HCT116 (cell line): ENCODE results near the gene DIS3L2. TPM values are rescaled to one million over a fixed set of nuclear protein-coding genes. Genes with fewer than 3 reads are reported as not detected.

Experiments
- ATAC-seq: fragments of 200-7000 bp; cut with Tn5 transposase; 2 replicates; pipeline ENCODE4 v1.9.1; 2020; ENCODE audit warnings: mild to moderate bottlenecking, moderate library complexity
- BruUV-seq: library from RNA; stranded (reverse); fragments of 400-500 nt; replicated peaks from 2 replicates; lab custom pipeline; 2021; lab: Mats Ljungman, UMichigan
- CTCF ChIA-PET: fragments of 300-600 bp; sonication (Branson Sonifier 250); formaldehyde crosslinking; loops from one replicate; lab custom pipeline; 2021; ENCODE audit warnings: antibody characterized with exemption; lab: Charles Lee
- POLR2A ChIA-PET: fragments of 300-600, 350-600 bp; sonication (Branson Sonifier 250); formaldehyde crosslinking; loops from one replicate; lab custom pipeline; 2021; ENCODE audit warnings: antibody characterized with exemption; lab: Charles Lee
- RAD21 ChIA-PET, 2 experiments: fragments of 300-600 bp; sonication (Branson Sonifier 250); formaldehyde crosslinking; loops; one replicate each; lab custom pipeline; 2023; ENCODE audit warnings: low total read pairs in 2 of 2; ENCODE audit not compliant: uncharacterized antibody in 2 of 2, unreplicated experiment in 2 of 2, low non-redundant PET in 1 of 2; lab: Charles Lee
- DNase-seq: peaks from one replicate; pipeline ENCODE4 v3.0.0-alpha.2; 2010; ENCODE audit warnings: low read depth, low spot score
- H2AFZ ChIP-seq: fragments of 200-600 bp; shearing (Covaris generic), sonication (generic); 2 replicates; pipeline ENCODE4 v1.6.1; 2017; ENCODE audit warnings: low read depth, mixed run types, mixed read lengths, antibody characterized with exemption, low read length; ENCODE audit not compliant: poor library complexity, severe bottlenecking
- H3K27ac ChIP-seq: 2 replicates; pipeline ENCODE4 v1.5.1; 2012; ENCODE audit warnings: low read depth, low read length
- H3K27me3 ChIP-seq: fragments of 200-600 bp; sonication (generic); 2 replicates; pipeline ENCODE4 v1.6.1; 2016; ENCODE audit warnings: mixed run types, low read length, mixed read lengths; ENCODE audit not compliant: insufficient read depth
- H3K36me3 ChIP-seq, 2 experiments: fragments of 200-500 bp in 1 of 2; fragments of 200-600 bp in 1 of 2; sonication (Bioruptor generic) in 1 of 2; sonication (generic) in 1 of 2; 2 replicates each; pipeline versions ENCODE4 v1.5.1 to v1.6.1; 2014 to 2016; ENCODE audit warnings: low read length in 2 of 2, inconsistent platforms in 1 of 2, mixed read lengths in 1 of 2, mixed run types in 1 of 2; ENCODE audit not compliant: insufficient read depth in 2 of 2, control insufficient read depth in 1 of 2
- H3K4me1 ChIP-seq, 2 experiments: fragments of 200-600 bp in 1 of 2; sonication (generic) in 1 of 2; 2 replicates each; pipeline versions ENCODE4 v1.5.1 to v1.6.1; 2012 to 2017; ENCODE audit warnings: low read length in 2 of 2, inconsistent platforms in 1 of 2, mild to moderate bottlenecking in 1 of 2, mixed read lengths in 1 of 2, mixed run types in 1 of 2, moderate library complexity in 1 of 2; ENCODE audit not compliant: insufficient read depth in 2 of 2, control insufficient read depth in 1 of 2
- H3K4me2 ChIP-seq: fragments of 200-600 bp; sonication (generic); 2 replicates; pipeline ENCODE4 v1.6.1; 2017; ENCODE audit warnings: mixed run types, low read length, mixed read lengths
- H3K4me3 ChIP-seq, 2 experiments: fragments of 200-600 bp in 1 of 2; sonication (generic) in 1 of 2; replicated peaks in 1 of 2; 2 replicates each; pipeline ENCODE4 v1.5.1; 2011 to 2016; ENCODE audit warnings: low read length in 2 of 2, control low read depth in 1 of 2, low read depth in 1 of 2, mild to moderate bottlenecking in 1 of 2, mixed read lengths in 1 of 2, mixed run types in 1 of 2
- H3K79me2 ChIP-seq: fragments of 200-600 bp; sonication (generic); 2 replicates; pipeline ENCODE4 v1.6.1; 2017; ENCODE audit warnings: mild to moderate bottlenecking, mixed run types, low read length, moderate library complexity, mixed read lengths; ENCODE audit not compliant: insufficient read depth
- H3K9ac ChIP-seq: fragments of 200-600 bp; sonication (generic); 2 replicates; pipeline ENCODE4 v1.6.1; 2016; ENCODE audit warnings: low read length, mixed read lengths
- H3K9me2 ChIP-seq: fragments of 200-600 bp; sonication (generic), shearing (Covaris generic); 2 replicates; pipeline ENCODE4 v1.6.1; 2017; ENCODE audit warnings: mixed run types, mild to moderate bottlenecking, moderate library complexity; ENCODE audit not compliant: insufficient read depth
- H3K9me3 ChIP-seq, 2 experiments: fragments of 200-500 bp in 1 of 2; fragments of 200-600 bp in 1 of 2; sonication (Bioruptor generic) in 1 of 2; sonication (generic) in 1 of 2; 2 replicates each; pipeline ENCODE4 v1.6.1; 2014 to 2017; ENCODE audit warnings: low read length in 2 of 2, mixed read lengths in 2 of 2, inconsistent platforms in 1 of 2, low read depth in 1 of 2, mild to moderate bottlenecking in 1 of 2, mixed run types in 1 of 2, moderate library complexity in 1 of 2; ENCODE audit not compliant: control insufficient read depth in 1 of 2, insufficient read depth in 1 of 2
- H4K20me1 ChIP-seq: fragments of 200-600 bp; sonication (generic), shearing (Covaris generic); 2 replicates; pipeline ENCODE4 v1.6.1; 2017; ENCODE audit warnings: mixed run types, mild to moderate bottlenecking, moderate library complexity; ENCODE audit not compliant: insufficient read depth
- CBX3 ChIP-seq: IDR thresholded peaks from 2 replicates; pipeline ENCODE4 v1.6.1; 2012; ENCODE audit warnings: low read depth
- ELF1 ChIP-seq: IDR thresholded peaks from 2 replicates; pipeline ENCODE4 v1.6.1; 2012; ENCODE audit warnings: low read depth, borderline replicate concordance
- EZH2 ChIP-seq: fragments of 200-600 bp; sonication (generic); IDR thresholded peaks from 2 replicates; pipeline ENCODE4 v1.6.1; 2017; ENCODE audit warnings: antibody characterized with exemption, mixed run types
- EZH2phosphoT487 ChIP-seq: fragments of 200-600 bp; IDR thresholded peaks from 2 replicates; pipeline ENCODE4 v1.6.1; 2018; ENCODE audit warnings: antibody characterized with exemption, borderline replicate concordance
- FOSL1 ChIP-seq: IDR thresholded peaks from 2 replicates; pipeline ENCODE4 v1.6.1; 2012; ENCODE audit warnings: low read depth
- MAX ChIP-seq: IDR thresholded peaks from 2 replicates; pipeline ENCODE4 v1.6.1; 2012
- POLR2A ChIP-seq: IDR thresholded peaks from 2 replicates; pipeline ENCODE4 v1.7.0; 2011; ENCODE audit warnings: borderline replicate concordance; ENCODE audit not compliant: insufficient read depth, insufficient read length; ENCODE audit errors: extremely low read depth
- POLR2AphosphoS5 ChIP-seq: IDR thresholded peaks from 2 replicates; pipeline ENCODE4 v1.6.1; 2011; ENCODE audit warnings: mild to moderate bottlenecking, low read depth, low read length, moderate library complexity
- REST ChIP-seq: IDR thresholded peaks from 2 replicates; pipeline ENCODE4 v1.6.1; 2012; ENCODE audit warnings: low read depth
- SIN3A ChIP-seq: IDR thresholded peaks from 2 replicates; pipeline ENCODE4 v1.6.1; 2012; ENCODE audit warnings: low read depth
- SRF ChIP-seq: IDR thresholded peaks from 2 replicates; pipeline ENCODE4 v1.6.1; 2012; ENCODE audit warnings: low read depth
- TCF7L2 ChIP-seq: IDR thresholded peaks from 2 replicates; pipeline ENCODE4 v1.7.0; 2011; ENCODE audit warnings: borderline replicate concordance, inconsistent platforms; ENCODE audit not compliant: insufficient read depth, insufficient read length; ENCODE audit errors: extremely low read depth
- ZFX ChIP-seq: fragments of 450-650 bp; IDR thresholded peaks from 2 replicates; pipeline ENCODE4 v1.6.1; 2017
- ZNF274 ChIP-seq: fragments of 200-500 bp; sonication (Bioruptor generic); IDR thresholded peaks from 2 replicates; pipeline ENCODE4 v1.6.1; 2014; ENCODE audit warnings: mild to moderate bottlenecking, low read depth, low read length, inconsistent platforms
- intact Hi-C: fragments of 100-400 bp; cut with micrococcal nuclease; formaldehyde crosslinking; loops from 2 replicates; pipeline ENCODE4 v1.10.0; 2022
- total RNA-seq: library from RNA; stranded (reverse); gene quantifications from one replicate; pipeline ENCODE4 v1.2.1, GENCODE V29; 2021; ENCODE audit not compliant: unreplicated experiment
- TF ChIP-seq, protein P1 (sequence below), 3 experiments: fragments of 200-600 bp in 1 of 3; sonication (generic) in 1 of 3; IDR thresholded peaks in 2 of 3; conservative IDR thresholded peaks in 1 of 3; 2 replicates each; pipeline ENCODE4 v1.5.1; 2012 to 2017; ENCODE audit warnings: low read depth in 2 of 3, low read length in 2 of 3, antibody characterized with exemption in 1 of 3, borderline replicate concordance in 1 of 3, control low read depth in 1 of 3, mild to moderate bottlenecking in 1 of 3, mixed read lengths in 1 of 3, mixed run types in 1 of 3, moderate library complexity in 1 of 3; ENCODE audit not compliant: insufficient read depth in 1 of 3

Gene DIS3L2
- total RNA-seq, 1 experiment from 2014 or later: 42.5 TPM

DNA sequence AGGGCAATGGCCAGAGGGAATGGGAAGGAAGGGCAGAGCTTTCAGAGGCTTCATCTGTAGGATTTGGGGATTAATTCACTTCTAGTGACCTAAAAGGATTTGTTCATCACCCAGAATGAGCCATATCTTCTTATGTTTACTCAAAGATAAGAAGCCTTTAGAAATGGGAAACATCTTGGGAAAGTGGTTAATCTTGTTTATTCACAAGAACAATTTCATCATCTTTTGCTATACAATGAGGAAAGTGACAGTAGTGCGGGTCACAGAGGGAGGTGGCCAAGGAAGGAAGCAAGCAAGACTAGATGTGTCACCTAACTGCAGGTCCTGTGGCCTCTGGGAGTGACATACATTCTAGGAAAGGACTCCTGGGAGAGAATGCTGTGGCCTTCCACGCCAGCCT lies 276.6 kb downstream of the DIS3L2 start:
- TF ChIP-seq ZFX (no peak), ZNF274 (no peak), ELF1 (no peak), MAX (no peak), POLR2A (no peak), POLR2AphosphoS5 (no peak), FOSL1 (no peak), SRF (no peak), CBX3 (no peak), REST (no peak), TCF7L2 (no peak), SIN3A (no peak), EZH2 (no peak), EZH2phosphoT487 (no peak)
- TF ChIP-seq, protein P1, sequence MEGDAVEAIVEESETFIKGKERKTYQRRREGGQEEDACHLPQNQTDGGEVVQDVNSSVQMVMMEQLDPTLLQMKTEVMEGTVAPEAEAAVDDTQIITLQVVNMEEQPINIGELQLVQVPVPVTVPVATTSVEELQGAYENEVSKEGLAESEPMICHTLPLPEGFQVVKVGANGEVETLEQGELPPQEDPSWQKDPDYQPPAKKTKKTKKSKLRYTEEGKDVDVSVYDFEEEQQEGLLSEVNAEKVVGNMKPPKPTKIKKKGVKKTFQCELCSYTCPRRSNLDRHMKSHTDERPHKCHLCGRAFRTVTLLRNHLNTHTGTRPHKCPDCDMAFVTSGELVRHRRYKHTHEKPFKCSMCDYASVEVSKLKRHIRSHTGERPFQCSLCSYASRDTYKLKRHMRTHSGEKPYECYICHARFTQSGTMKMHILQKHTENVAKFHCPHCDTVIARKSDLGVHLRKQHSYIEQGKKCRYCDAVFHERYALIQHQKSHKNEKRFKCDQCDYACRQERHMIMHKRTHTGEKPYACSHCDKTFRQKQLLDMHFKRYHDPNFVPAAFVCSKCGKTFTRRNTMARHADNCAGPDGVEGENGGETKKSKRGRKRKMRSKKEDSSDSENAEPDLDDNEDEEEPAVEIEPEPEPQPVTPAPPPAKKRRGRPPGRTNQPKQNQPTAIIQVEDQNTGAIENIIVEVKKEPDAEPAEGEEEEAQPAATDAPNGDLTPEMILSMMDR (IDR thresholded peaks at IDR 0.05 in 2 of 3, conservative IDR thresholded peaks at IDR 0.05 in 1 of 3; ENCODE audit: borderline replicate concordance in 1 of 3, insufficient read depth in 1 of 3, low read depth in 2 of 3, low read length in 2 of 3): no peak
- intact Hi-C loops: no loop called here
- H3K27ac ChIP-seq: no peak overlapping the region
- BruUV-seq: no TSS peak
- CTCF ChIA-PET: no interaction called here
- H2AFZ ChIP-seq: no peak overlapping the region
- no peak for DNase-seq
- H3K4me1 ChIP-seq: peaks cover 6 to 22% of the 10 kb centered on the region in 2 experiments; a peak in 3 of 4 replicates
- RAD21 ChIA-PET: no interaction called here
- H3K79me2 ChIP-seq: no peaks in the 10 kb centered on the region
- no peak for ATAC-seq
- POLR2A ChIA-PET: no interaction called here
- H3K9me3 ChIP-seq: no peaks in the 10 kb centered on the region
- H3K4me2 ChIP-seq: no peak overlapping the region
- H3K9ac ChIP-seq: no peak overlapping the region
- no peak overlapping the region for H3K4me3 ChIP-seq
- H3K36me3 ChIP-seq: no peaks in the 10 kb centered on the region
- H4K20me1 ChIP-seq: no peaks in the 10 kb centered on the region
- no peaks in the 10 kb centered on the region for H3K27me3 ChIP-seq
- no peaks in the 10 kb centered on the region for H3K9me2 ChIP-seq
